HG03060 (cell line): ENCODE results near the gene AVPI1.
"Not testable (repeated sequence)": the region's sequence is repeated elsewhere in the genome, so short reads cannot be mapped to it uniquely, and the experiment has no call there.

Source experiments
- ATAC-seq: cut with Tn5 transposase; IDR thresholded peaks from one replicate; pipeline ENCODE4 v1.9.1; 2021; ENCODE audit warnings: low read depth, moderate number of reproducible peaks; ENCODE audit not compliant: unreplicated experiment

The AVPI1 gene

GRCh38 chr10:97684368-97684713 lies 2.7 kb downstream of the AVPI1 start:
- not testable (repeated sequence) for ATAC-seq

DNA sequence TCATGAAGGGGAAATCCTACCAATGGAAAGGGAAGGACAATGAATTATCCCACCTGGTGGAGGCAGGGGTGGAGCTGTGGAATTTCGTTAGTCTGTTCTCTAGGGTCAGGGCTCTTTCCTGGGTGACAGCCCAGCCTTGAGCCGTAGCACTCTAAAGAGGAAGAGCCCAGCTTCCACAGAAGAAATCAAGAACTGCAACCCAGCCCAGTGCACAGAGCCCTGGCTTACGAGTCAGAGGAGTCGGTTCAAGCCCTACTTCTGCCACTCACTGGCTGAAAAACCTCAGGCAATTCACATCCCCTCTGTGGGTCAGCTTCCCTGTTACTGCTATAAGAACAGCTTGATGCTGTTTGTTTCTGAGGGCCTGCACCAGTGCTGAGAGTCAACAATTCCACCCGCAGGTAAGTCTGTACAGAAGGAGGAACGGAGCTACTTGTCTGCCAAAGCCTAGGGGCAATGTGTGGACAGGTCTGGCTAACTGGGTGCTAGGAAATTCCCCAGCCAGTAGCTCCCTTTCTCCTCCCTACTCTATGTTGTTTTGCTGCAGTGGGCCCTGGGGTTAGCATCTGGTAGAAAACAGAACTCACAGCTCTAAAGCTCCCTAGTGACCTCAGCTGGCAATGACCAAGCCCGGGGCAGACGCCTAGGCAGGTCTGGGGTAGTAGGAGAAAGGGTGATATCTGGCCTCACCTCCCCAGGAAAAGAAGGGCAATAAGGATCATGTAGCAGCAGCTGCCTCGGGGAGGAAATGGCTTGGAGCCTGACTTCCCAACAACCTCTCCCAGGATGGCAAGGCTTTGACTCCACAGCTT lies 3.3 kb downstream of the AVPI1 start:
- ATAC-seq: no peak

DNA sequence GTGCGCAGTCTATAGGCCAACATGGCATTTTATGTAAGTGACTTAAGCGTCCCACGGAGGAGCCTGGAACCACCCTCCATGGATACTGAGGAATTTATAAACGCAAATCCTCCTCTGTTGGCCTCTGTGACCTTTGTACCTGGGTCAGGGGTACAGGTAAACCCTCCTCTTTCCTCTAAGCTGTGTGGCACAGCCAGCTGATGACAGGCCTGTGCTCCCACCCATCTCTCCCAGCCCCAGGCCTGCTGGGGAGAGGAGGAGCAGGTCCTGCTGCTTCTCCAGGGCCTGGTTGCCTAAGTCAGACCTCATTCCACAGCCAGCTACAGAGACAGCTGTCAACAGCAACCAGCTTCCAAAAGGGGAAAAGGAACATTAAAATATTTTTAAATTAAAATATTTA lies 5.0 kb downstream of the AVPI1 start:
- ATAC-seq: no peak

DNA sequence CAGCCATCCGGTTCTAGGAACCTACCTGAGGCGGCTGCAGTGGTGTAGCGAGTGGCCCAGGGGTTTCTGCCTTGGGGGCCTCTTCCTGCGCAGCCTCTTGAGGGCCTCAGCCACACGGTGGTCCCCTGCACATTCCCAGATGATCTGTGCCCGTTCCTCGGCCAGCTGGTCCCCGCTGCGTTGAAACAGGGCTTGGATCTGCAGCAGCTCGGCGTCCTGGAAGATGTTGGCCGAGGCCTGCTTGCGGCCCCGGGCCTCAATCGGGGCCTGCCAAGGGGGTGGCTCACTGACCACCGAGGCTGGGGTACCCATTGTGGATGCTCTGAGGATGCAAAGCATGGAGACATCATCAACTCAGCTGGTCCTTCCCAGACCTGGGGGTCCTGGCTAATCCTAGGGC lies 7.4 kb downstream of the AVPI1 start:
- ATAC-seq: no peak

- no peak for ATAC-seq
Measured at GRCh38 chr10:97676770-97677581, 10.1 kb downstream of the AVPI1 start.

DNA sequence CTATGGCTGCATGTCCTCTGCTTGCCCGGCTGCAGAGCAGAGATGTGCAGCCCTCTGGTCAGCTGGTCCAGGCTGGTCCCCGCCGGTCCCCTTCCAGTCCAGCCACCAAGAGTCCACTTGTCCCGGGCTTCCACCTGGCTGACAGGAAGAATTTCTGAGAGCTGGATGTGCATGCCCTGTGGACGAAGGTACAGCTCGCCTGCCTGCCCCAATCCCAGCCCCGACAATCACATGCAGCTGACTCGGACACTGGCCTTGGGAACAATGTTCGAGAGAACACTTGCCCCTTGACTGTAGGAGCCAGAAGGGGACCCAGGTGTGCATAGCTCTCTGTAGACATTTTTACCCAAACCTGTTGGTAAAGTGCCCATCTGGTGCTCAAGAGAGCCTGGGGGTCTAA lies 11.8 kb downstream of the AVPI1 start:
- no peak for ATAC-seq

DNA sequence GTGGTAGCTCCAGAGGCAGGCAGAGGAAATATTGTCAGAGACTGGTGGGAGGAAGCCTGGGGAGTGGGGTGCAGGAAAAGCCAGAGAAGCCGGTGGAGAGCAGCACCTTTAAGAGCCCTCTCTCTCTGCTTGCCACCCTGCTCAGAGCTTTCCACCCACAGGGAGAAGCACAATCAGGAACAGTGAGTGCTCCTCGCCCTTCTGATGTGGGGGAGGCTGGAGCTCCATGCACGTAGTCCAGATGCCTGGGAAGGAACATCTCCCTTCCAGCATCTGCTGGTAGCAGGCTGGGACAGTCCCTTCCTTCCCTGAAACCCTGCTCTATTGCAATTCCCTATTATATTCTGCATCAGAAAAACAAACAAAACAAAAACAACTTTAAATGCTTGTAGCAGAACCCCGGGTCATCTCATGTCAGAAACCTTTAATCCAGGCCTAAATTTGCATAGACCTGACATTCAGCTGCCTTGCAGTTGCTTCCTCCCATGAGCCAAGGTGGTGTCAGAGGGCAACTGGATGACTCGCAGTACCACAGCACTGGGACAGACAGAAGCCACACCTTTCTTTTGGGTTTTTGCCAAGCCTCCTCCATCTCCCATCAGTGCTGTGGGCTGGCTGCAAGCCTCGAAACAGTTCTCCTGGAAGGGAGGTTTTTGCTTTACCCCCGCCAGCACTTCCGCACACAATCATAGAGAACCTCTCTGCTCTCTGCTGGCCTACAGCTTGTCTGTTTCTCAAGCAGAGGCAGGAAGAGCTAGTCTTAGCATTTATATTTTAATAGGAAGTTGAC lies 13.1 kb downstream of the AVPI1 start:
- no peak for ATAC-seq

DNA sequence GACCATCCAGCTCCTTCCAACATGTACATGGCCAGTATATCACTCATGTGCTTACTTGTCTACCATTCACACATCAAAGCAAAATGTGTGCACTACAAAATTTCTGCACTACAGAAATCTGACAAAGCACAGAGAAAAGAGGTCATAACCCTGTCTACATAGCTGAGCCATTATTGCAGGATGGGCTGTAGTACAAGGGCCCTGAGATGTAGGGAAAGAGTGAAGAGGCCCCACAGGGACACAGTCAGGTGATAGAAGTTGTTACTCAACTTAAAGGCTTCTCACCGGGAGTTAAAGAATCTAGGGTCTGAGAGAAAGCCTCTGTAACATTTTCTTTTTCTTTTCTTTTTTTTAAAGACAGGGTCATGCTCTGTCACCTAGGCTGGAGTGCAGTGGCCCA lies 17.5 kb downstream of the AVPI1 start:
- no peak for ATAC-seq

- ATAC-seq: no peak
Measured at GRCh38 chr10:97667463-97667862, 19.6 kb downstream of the AVPI1 start.

DNA sequence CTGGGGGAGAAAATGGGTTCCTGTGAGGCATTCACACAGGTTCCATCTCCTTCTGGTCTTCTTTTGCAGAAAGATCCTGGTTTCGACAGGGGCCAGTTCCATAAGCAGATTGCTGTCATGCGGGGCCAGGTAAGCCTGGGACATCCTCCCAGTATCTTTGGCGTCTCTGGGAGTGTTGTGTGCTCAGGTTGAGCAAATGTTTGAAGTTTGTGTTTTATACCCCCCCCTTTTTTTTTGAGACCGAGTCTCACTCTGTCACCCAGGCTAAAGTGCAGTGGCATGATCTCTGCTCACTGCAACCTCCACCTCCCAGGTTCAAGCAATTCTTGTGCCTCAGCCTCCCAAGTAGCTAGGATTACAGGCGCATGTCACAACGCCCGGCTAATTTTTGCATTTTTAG lies 20.0 kb downstream of the AVPI1 start:
- no peak for ATAC-seq

- ATAC-seq: no peak
Measured at GRCh38 chr10:97664282-97664850, 22.7 kb downstream of the AVPI1 start.

- no peak for ATAC-seq
Measured at GRCh38 chr10:97659589-97659988, 27.5 kb downstream of the AVPI1 start.

- no peak for ATAC-seq
Measured at GRCh38 chr10:97656777-97657176, 30.3 kb downstream of the AVPI1 start.

GRCh38 chr10:97651773-97652172 lies 35.3 kb downstream of the AVPI1 start:
- ATAC-seq: no peak

GRCh38 chr10:97650726-97651125 lies 36.3 kb downstream of the AVPI1 start:
- ATAC-seq: no peak

DNA sequence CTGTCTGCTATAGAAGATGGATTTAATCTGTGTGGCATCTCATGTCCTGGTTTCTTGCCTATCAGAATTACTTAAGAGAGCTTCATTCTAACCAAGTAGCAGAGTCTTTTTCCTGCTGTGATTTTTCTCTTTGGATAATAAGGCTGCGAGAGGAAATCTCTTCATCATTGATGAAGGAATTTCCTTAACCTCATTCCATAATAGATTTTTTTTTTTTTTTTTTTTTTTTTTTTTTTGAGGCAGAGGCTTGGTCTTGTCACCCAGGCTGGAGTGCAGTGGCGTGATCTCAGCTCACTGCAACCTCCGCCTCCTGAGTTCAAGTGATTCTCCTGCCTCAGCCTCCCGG lies 37.7 kb downstream of the AVPI1 start:
- ATAC-seq: not testable (repeated sequence)

- ATAC-seq: no peak
Measured at GRCh38 chr10:97648562-97649404, 38.3 kb downstream of the AVPI1 start.

GRCh38 chr10:97647556-97647955 lies 39.5 kb downstream of the AVPI1 start:
- no peak for ATAC-seq

GRCh38 chr10:97644936-97645335 lies 42.1 kb downstream of the AVPI1 start:
- no peak for ATAC-seq

DNA sequence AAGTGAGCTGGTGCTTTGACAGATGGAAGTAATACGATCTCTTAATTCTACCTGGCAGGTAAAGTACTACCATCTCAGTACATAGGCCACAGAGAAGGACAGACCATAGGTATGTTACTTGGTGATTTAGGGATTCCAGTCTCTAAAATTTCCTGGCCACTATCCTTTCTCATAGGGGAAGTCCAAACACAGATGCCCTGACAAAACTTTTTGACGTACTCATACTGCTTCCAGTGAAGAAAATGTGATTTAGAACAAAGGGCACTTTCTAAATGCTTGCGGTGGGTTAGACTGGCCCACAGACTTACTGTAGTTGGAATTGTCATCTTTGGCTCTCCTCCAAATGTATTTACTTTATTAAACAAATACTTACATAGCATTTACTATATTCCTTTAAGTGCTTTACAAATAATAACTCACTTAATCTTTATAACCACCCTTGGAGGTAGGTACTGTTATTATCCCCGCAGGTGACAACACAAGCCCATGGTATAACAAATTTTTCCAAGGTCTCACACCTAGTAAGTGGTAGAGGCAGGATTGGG lies 43.5 kb downstream of the AVPI1 start:
- ATAC-seq: no peak
